Measurements from ENCODE around the gene FOXC1. TPM values are rescaled to one million over a fixed set of nuclear protein-coding genes. Genes with fewer than 3 reads are reported as not detected.

Gene FOXC1
- total and polyA plus RNA-seq, 2 donors, result 3.7 to 17.3 TPM

DNA sequence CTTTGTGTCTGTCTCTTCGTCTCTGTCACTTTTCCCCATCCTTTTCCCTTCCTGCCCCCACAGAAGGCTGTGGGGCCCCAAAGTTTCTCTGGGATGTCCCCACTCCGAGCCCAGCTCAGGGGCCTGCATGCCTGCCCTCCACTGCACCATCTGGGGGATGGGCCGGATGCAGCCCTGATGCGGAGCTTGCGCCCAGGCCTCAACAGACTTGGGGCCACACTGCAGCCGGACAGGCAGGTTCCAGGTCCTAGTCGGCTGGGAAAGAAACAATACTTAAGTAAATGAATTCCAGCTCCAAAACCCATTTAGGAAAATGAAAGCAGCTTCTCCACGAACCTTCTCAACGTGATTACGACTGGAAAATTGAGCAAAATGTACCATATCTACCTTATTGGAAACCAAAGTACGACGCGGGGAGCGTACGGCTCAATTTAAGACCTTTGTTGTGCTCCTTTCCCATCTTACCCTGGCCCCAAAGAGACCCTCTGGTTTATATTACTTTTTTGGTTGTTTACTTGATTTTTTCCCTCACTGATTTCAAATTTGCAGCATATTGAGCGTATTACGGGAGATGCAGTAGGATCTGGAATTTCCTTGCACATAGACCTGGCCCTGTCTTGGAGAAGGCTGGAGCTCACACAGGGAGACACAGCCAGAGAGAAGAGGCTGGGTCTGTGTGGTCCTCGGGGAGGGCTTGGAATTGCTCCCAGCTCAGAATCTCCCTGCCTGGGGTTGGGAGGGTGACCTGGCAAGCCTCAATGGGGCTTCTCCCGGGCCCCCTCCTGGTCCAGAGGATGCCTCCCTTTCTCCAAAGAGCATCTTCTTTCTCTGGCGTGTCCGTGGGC, 8.0 kb downstream of the FOXC1 start:
- Histone ChIP-seq H3K36me3 (ENCODE audit: control insufficient read depth in 2 of 2, insufficient read depth in 2 of 2, low read length in 1 of 2) (peaks cover 0 to 5% of the 10 kb centered on the region in 2 donors), H3K27ac (ENCODE audit: low read depth in 1 of 2, low read length in 1 of 2) (peak overlapping the region; percentile 8 to 36), H3K4me3 (ENCODE audit: low read length in 2 of 2) (no peak overlapping the region), H3K4me1 (ENCODE audit: control insufficient read depth in 2 of 2, insufficient read depth in 2 of 2, low read length in 2 of 2) (peaks cover 2 to 15% of the 10 kb centered on the region in 2 donors), H3K27me3 (ENCODE audit: control insufficient read depth in 2 of 2, insufficient read depth in 1 of 2, low read length in 1 of 2) (peaks cover 94 to 100% of the 10 kb centered on the region in 2 donors), H3K9me3 (ENCODE audit: control insufficient read depth in 2 of 2, insufficient read depth in 1 of 2, low read length in 1 of 2) (peaks cover 0 to 5% of the 10 kb centered on the region in 2 donors)
- DNase-seq (ENCODE audit: low read depth in 6 of 9, low spot score in 9 of 9), result no peak
- 85% methylated on average over 21 of the region's 21 CpGs for WGBS

DNA sequence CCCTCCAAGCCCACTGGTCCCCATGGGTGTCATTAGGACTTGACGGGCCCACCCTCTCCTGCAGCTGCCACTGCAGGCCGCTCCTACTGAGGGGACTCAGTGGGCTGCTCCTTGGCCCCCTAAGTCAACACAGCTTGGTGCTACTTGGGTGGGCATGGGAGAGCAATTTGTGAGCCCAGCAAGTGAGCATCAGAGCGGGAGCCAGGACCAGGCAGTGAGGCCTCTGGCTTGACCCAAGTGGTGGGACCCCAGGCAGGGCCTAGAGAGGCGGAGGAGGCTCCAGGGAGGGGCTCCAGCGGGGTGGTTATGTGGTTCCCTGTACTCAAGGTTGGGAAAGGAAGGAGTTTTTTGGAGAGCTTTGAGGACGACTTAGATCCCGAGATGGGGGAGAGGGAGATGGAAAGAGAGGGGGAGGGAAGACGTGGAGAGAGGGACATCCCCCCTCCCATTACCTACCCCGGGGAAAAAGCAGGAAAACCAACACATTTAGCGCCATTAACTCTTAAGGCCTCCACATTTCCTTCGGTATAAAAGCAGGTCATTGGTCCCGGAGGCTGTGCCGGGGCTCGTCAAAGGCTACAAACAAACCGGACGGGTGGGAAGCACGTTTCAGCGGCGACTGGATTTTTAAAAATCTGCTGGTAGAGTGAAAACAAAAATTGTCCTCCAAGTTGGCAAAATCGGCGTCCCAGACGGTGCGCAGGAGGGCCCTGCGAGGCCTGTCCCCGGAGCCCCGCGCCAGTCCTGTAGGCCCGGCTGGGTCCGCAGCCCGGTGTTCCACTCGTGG, 8.8 kb downstream of the FOXC1 start:
- H3K9me3 ChIP-seq (ENCODE audit: control insufficient read depth in 2 of 2, insufficient read depth in 1 of 2, low read length in 1 of 2), result peaks cover 0 to 5% of the 10 kb centered on the region in 2 donors
- peaks cover 2 to 14% of the 10 kb centered on the region in 2 donors for H3K4me1 ChIP-seq (ENCODE audit: control insufficient read depth in 2 of 2, insufficient read depth in 2 of 2, low read length in 2 of 2)
- peak overlapping the region; percentile 64 to 65 for H3K27ac ChIP-seq (ENCODE audit: low read depth in 1 of 2, low read length in 1 of 2)
- no peak overlapping the region for H3K4me3 ChIP-seq (ENCODE audit: low read length in 2 of 2)
- H3K36me3 ChIP-seq (ENCODE audit: control insufficient read depth in 2 of 2, insufficient read depth in 2 of 2, low read length in 1 of 2), result peaks cover 0 to 5% of the 10 kb centered on the region in 2 donors
- DNase-seq (ENCODE audit: low read depth in 6 of 9, low spot score in 9 of 9), result no peak
- H3K27me3 ChIP-seq (ENCODE audit: control insufficient read depth in 2 of 2, insufficient read depth in 1 of 2, low read length in 1 of 2), result peaks cover 97 to 100% of the 10 kb centered on the region in 2 donors
- WGBS, result 67% methylated on average over 31 of the region's 31 CpGs

GRCh38 chr6:1619098-1619672, 9.5 kb downstream of the FOXC1 start:
- H3K4me3 ChIP-seq (ENCODE audit: low read length in 2 of 2), result peak overlapping the region in 1 of 2 donors; percentile 38
- peaks cover 0 to under 1% of the 10 kb centered on the region in 2 donors for H3K9me3 ChIP-seq (ENCODE audit: control insufficient read depth in 2 of 2, insufficient read depth in 1 of 2, low read length in 1 of 2)
- H3K36me3 ChIP-seq (ENCODE audit: control insufficient read depth in 2 of 2, insufficient read depth in 2 of 2, low read length in 1 of 2), result peaks cover 0 to 5% of the 10 kb centered on the region in 2 donors
- peak overlapping the region in 1 of 2 donors; percentile 58 for H3K27ac ChIP-seq (ENCODE audit: low read depth in 1 of 2, low read length in 1 of 2)
- peaks cover 97 to 100% of the 10 kb centered on the region in 2 donors for H3K27me3 ChIP-seq (ENCODE audit: control insufficient read depth in 2 of 2, insufficient read depth in 1 of 2, low read length in 1 of 2)
- peaks cover 2 to 10% of the 10 kb centered on the region in 2 donors for H3K4me1 ChIP-seq (ENCODE audit: control insufficient read depth in 2 of 2, insufficient read depth in 2 of 2, low read length in 2 of 2)
- 28% methylated on average over 40 of the region's 40 CpGs for WGBS
- no peak for DNase-seq (ENCODE audit: low read depth in 6 of 9, low spot score in 9 of 9)

DNA sequence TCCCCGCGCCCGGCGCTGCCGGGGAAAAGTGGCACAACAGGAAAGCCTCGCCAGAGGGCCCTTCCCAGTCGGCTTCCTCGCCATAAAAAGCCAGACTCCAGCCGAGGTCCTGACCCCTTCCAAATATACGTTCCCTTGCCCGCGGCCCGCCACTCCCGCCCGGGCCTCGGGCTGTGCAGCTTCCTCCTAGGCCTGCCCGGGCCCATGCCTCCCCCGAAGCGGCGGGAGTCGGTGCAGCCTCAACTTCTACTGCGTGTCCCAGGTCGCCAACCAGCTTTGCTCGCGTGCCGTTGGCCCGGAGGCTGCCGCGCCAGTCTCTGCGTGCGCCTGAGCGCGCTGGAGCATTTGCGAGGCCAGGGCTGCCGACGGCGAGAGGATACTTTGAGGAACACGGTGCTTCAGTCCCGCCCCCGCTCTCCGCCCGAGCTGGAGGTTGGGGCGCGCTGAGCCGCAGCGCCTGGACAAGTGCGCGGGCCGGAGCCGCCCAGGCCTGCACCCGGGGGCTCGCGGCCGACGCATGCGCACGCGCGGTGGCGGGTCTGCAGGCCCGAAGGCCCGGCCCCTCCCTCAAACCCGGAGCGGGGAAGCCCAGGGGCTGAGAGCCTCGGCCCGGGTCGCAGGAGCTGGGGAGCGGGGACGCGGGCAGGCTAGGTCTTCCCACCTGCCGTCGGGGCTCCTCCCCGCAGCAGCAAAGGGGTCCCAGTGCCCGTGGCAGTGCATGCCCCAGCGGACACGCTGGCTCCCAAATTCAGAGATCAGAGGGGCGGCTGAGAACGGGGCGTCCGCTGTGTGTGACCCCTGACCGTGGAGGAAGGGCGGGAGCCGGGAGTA, 10.2 kb downstream of the FOXC1 start:
- peaks cover 96 to 100% of the 10 kb centered on the region in 2 donors for H3K27me3 ChIP-seq (ENCODE audit: control insufficient read depth in 2 of 2, insufficient read depth in 1 of 2, low read length in 1 of 2)
- peaks cover 5 to 14% of the 10 kb centered on the region in 2 donors for H3K4me1 ChIP-seq (ENCODE audit: control insufficient read depth in 2 of 2, insufficient read depth in 2 of 2, low read length in 2 of 2)

GRCh38 chr6:1620504-1621069, 10.9 kb downstream of the FOXC1 start:
- peak overlapping the region in 1 of 2 donors; percentile 58 for H3K27ac ChIP-seq (ENCODE audit: low read depth in 1 of 2, low read length in 1 of 2)
- 51% methylated on average over 50 of the region's 50 CpGs for WGBS
- no peak for DNase-seq (ENCODE audit: low read depth in 6 of 9, low spot score in 9 of 9)

More for the DNA sequence above, 10.2 kb downstream of the FOXC1 start:
- Histone ChIP-seq H3K36me3 (ENCODE audit: control insufficient read depth in 2 of 2, insufficient read depth in 2 of 2, low read length in 1 of 2) (peaks cover 0 to 5% of the 10 kb centered on the region in 2 donors), H3K27ac (ENCODE audit: low read depth in 1 of 2, low read length in 1 of 2) (peak overlapping the region in 1 of 2 donors; percentile 58), H3K9me3 (ENCODE audit: control insufficient read depth in 2 of 2, insufficient read depth in 1 of 2, low read length in 1 of 2) (peaks cover 0 to 6% of the 10 kb centered on the region in 2 donors), H3K4me3 (ENCODE audit: low read length in 2 of 2) (peak overlapping the region in 1 of 2 donors; percentile 38)
- DNase-seq (ENCODE audit: low read depth in 6 of 9, low spot score in 9 of 9), result peak in 1 of 9 donors; percentile 22
- 6% methylated on average over 83 of the region's 83 CpGs for WGBS

GRCh38 chr6:1621070-1621701, 11.5 kb downstream of the FOXC1 start:
- H3K4me3 ChIP-seq (ENCODE audit: low read length in 2 of 2), result no peak overlapping the region
- DNase-seq (ENCODE audit: low read depth in 6 of 9, low spot score in 9 of 9), result no peak
- peaks cover 0 to 5% of the 10 kb centered on the region in 2 donors for H3K36me3 ChIP-seq (ENCODE audit: control insufficient read depth in 2 of 2, insufficient read depth in 2 of 2, low read length in 1 of 2)
- WGBS, result 95% methylated on average over 30 of the region's 30 CpGs
- H3K4me1 ChIP-seq (ENCODE audit: control insufficient read depth in 2 of 2, insufficient read depth in 2 of 2, low read length in 2 of 2), result peaks cover 5 to 20% of the 10 kb centered on the region in 2 donors
- H3K9me3 ChIP-seq (ENCODE audit: control insufficient read depth in 2 of 2, insufficient read depth in 1 of 2, low read length in 1 of 2), result peaks cover 0 to 10% of the 10 kb centered on the region in 2 donors
- H3K27me3 ChIP-seq (ENCODE audit: control insufficient read depth in 2 of 2, insufficient read depth in 1 of 2, low read length in 1 of 2), result peaks cover 90 to 100% of the 10 kb centered on the region in 2 donors
- no peak overlapping the region for H3K27ac ChIP-seq (ENCODE audit: low read depth in 1 of 2, low read length in 1 of 2)

More at GRCh38 chr6:1620504-1621069, 10.9 kb downstream of the FOXC1 start:
- H3K36me3 ChIP-seq (ENCODE audit: control insufficient read depth in 2 of 2, insufficient read depth in 2 of 2, low read length in 1 of 2), result peaks cover 0 to 5% of the 10 kb centered on the region in 2 donors
- peak overlapping the region in 1 of 2 donors; percentile 38 for H3K4me3 ChIP-seq (ENCODE audit: low read length in 2 of 2)
- H3K4me1 ChIP-seq (ENCODE audit: control insufficient read depth in 2 of 2, insufficient read depth in 2 of 2, low read length in 2 of 2), result peaks cover 5 to 20% of the 10 kb centered on the region in 2 donors
- H3K9me3 ChIP-seq (ENCODE audit: control insufficient read depth in 2 of 2, insufficient read depth in 1 of 2, low read length in 1 of 2), result peaks cover 0 to 10% of the 10 kb centered on the region in 2 donors
- peaks cover 90 to 100% of the 10 kb centered on the region in 2 donors for H3K27me3 ChIP-seq (ENCODE audit: control insufficient read depth in 2 of 2, insufficient read depth in 1 of 2, low read length in 1 of 2)

DNA sequence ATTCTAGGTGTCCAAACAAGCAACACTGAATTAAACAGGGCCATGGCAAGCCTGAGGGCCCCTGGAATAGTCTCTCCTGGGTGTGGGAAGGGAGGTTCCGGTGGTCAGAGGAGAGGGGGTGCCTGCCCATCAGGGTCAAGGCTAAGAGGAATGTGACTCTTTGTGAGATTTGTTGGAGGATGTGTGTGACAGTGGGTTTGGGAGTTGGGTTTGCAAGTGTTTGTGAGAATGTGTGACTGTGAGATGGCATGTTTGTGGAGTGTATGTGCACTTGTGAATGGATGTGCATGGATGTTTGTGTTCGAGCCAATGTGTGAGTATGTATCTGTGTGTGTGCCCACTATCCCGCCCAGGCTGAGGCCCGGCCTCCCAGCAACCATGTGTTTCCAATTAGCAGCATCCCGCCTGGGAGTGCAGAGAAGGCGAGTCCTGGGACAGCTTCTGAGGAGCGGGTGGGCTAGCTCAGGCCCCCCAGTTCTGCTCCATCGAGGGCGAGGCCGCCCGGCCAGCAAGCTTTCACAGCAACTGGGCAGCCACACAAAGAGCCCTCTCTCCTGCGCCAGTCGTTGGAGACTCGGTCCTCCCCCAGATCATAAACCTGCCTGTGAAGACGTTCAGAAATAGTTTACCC, 12.6 kb downstream of the FOXC1 start:
- H3K36me3 ChIP-seq (ENCODE audit: control insufficient read depth in 2 of 2, insufficient read depth in 2 of 2, low read length in 1 of 2), result peaks cover 0 to 5% of the 10 kb centered on the region in 2 donors
- WGBS, result 93% methylated on average over 15 of the region's 15 CpGs
- H3K27me3 ChIP-seq (ENCODE audit: control insufficient read depth in 2 of 2, insufficient read depth in 1 of 2, low read length in 1 of 2), result peaks cover 87 to 100% of the 10 kb centered on the region in 2 donors

More for the DNA sequence above, 12.6 kb downstream of the FOXC1 start:
- Histone ChIP-seq H3K27ac (ENCODE audit: low read depth in 1 of 2, low read length in 1 of 2) (peak overlapping the region in 1 of 2 donors; percentile 43), H3K4me1 (ENCODE audit: control insufficient read depth in 2 of 2, insufficient read depth in 2 of 2, low read length in 2 of 2) (peaks cover 5 to 20% of the 10 kb centered on the region in 2 donors), H3K9me3 (ENCODE audit: control insufficient read depth in 2 of 2, insufficient read depth in 1 of 2, low read length in 1 of 2) (peaks cover 0 to 10% of the 10 kb centered on the region in 2 donors), H3K4me3 (ENCODE audit: low read length in 2 of 2) (no peak overlapping the region)
- no peak for DNase-seq (ENCODE audit: low read depth in 6 of 9, low spot score in 9 of 9)

Measured in thymus (tissue), 11 donors.